GM23338 (cell line): ENCODE results near the gene PITX1. TPM values are rescaled to one million over a fixed set of nuclear protein-coding genes. Genes with fewer than 3 reads are reported as not detected.
A peak's percentile ranks its signal among the peaks of the same experiment; 100 is the strongest.

Source experiments
- ATAC-seq: fragments of 200-7000 bp; cut with Tn5 transposase; 3 replicates; pipeline ENCODE4 v1.9.1; 2020
- DNase-seq: peaks from one replicate; pipeline ENCODE4 v3.0.0-alpha.2; 2015; ENCODE audit warnings: low spot score
- H2AFZ ChIP-seq: fragments of 200-600 bp; sonication (generic); 2 replicates; pipeline ENCODE4 v1.8.0; 2016; ENCODE audit warnings: antibody characterized with exemption, mild to moderate bottlenecking, moderate library complexity
- H3F3A ChIP-seq: fragments of 200-600 bp; sonication (generic); replicated peaks from 2 replicates; pipeline ENCODE4 v1.8.0; 2017; ENCODE audit warnings: antibody characterized with exemption, mixed run types, low read depth
- H3K27ac ChIP-seq: fragments of 200-600 bp; sonication (generic); 2 replicates; pipeline ENCODE4 v1.6.1; 2016; ENCODE audit warnings: low read depth
- H3K27me3 ChIP-seq: fragments of 200-600 bp; sonication (generic); 2 replicates; pipeline ENCODE4 v1.8.0; 2016; ENCODE audit warnings: mild to moderate bottlenecking, mixed run types, moderate library complexity; ENCODE audit not compliant: insufficient read depth
- H3K36me3 ChIP-seq: fragments of 200-600 bp; sonication (generic); 2 replicates; pipeline ENCODE4 v1.8.0; 2016; ENCODE audit warnings: mild to moderate bottlenecking; ENCODE audit not compliant: insufficient read depth
- H3K4me1 ChIP-seq: fragments of 200-600 bp; sonication (generic); 2 replicates; pipeline ENCODE4 v1.8.0; 2016; ENCODE audit warnings: mild to moderate bottlenecking, moderate library complexity; ENCODE audit not compliant: insufficient read depth
- H3K4me2 ChIP-seq: fragments of 200-600 bp; sonication (generic); 2 replicates; pipeline ENCODE4 v1.7.1; 2017; ENCODE audit warnings: mixed run types
- H3K4me3 ChIP-seq: fragments of 200-600 bp; sonication (generic); 2 replicates; pipeline ENCODE4 v1.6.1; 2016; ENCODE audit warnings: mixed run types
- H3K79me2 ChIP-seq: fragments of 200-600 bp; sonication (generic); replicated peaks from 2 replicates; pipeline ENCODE4 v1.8.0; 2017; ENCODE audit warnings: mild to moderate bottlenecking; ENCODE audit not compliant: insufficient read depth
- H3K9me2 ChIP-seq: fragments of 200-600 bp; sonication (generic); 2 replicates; pipeline ENCODE4 v1.8.0; 2017; ENCODE audit not compliant: insufficient read depth
- H4K20me1 ChIP-seq: fragments of 200-600 bp; sonication (generic); replicated peaks from 2 replicates; pipeline ENCODE4 v1.8.0; 2017; ENCODE audit warnings: mild to moderate bottlenecking; ENCODE audit not compliant: insufficient read depth
- H3K27ac Mint-ChIP-seq: 2 replicates; pipeline ENCODE4 v1.8.0; 2020; ENCODE audit warnings: inconsistent platforms, mild to moderate bottlenecking, moderate library complexity, mixed read lengths
- H3K27me3 Mint-ChIP-seq: 3 replicates; pipeline ENCODE4 v1.8.0; 2022; ENCODE audit warnings: low read depth, mild to moderate bottlenecking, moderate library complexity, mixed read lengths, inconsistent platforms; ENCODE audit not compliant: insufficient read depth, poor library complexity
- H3K36me3 Mint-ChIP-seq: 3 replicates; pipeline ENCODE4 v1.8.0; 2021; ENCODE audit warnings: low read depth, mild to moderate bottlenecking, inconsistent platforms, moderate library complexity, mixed read lengths
- H3K4me1 Mint-ChIP-seq: 3 replicates; pipeline ENCODE4 v1.8.0; 2020; ENCODE audit warnings: mild to moderate bottlenecking, inconsistent platforms, mixed read lengths
- H3K4me3 Mint-ChIP-seq: 3 replicates; pipeline ENCODE4 v1.8.0; 2021; ENCODE audit warnings: moderate library complexity, mild to moderate bottlenecking, inconsistent platforms, mixed read lengths
- H3K9me3 Mint-ChIP-seq: 3 replicates; pipeline ENCODE4 v1.8.0; 2020; ENCODE audit warnings: moderate library complexity, mild to moderate bottlenecking, inconsistent platforms, mixed read lengths
- CREB1 ChIP-seq: fragments of 250-450 bp; sonication (Bioruptor Pico); IDR thresholded peaks from 2 replicates; pipeline ENCODE4 v1.5.0; 2020; ENCODE audit warnings: low read depth, mild to moderate bottlenecking, moderate library complexity
- ETS1 ChIP-seq: IDR thresholded peaks from 2 replicates; pipeline ENCODE4 v1.6.1; 2016; ENCODE audit warnings: antibody characterized with exemption
- EZH2 ChIP-seq: fragments of 200-600 bp; sonication (generic); IDR thresholded peaks from one replicate; pipeline ENCODE4 v1.8.0; 2017; ENCODE audit warnings: antibody characterized with exemption, mild to moderate bottlenecking, low read depth; ENCODE audit not compliant: unreplicated experiment
- NANOG ChIP-seq: IDR thresholded peaks from 2 replicates; pipeline ENCODE4 v1.6.1; 2016; ENCODE audit warnings: antibody characterized with exemption, borderline replicate concordance
- POLR2AphosphoS5 ChIP-seq: IDR thresholded peaks from 2 replicates; pipeline ENCODE4 v1.6.1; 2016; ENCODE audit warnings: antibody characterized with exemption, low read depth
- REST ChIP-seq: IDR thresholded peaks from one replicate; pipeline ENCODE4 v1.6.1; 2018; ENCODE audit warnings: antibody characterized with exemption; ENCODE audit not compliant: unreplicated experiment
- ZNF331 ChIP-seq: fragments of 250-450 bp; sonication (Bioruptor Pico); IDR thresholded peaks from 2 replicates; pipeline ENCODE4 v1.5.0; 2020; ENCODE audit warnings: low read depth, mild to moderate bottlenecking, moderate library complexity
- polyA plus RNA-seq: library from polyadenylated mRNA; unstranded; fragments of >200 nt; fragmentation: Nextera tagmentation; extraction: Ambion mirVana; gene quantifications from 2 replicates; pipeline ENCODE4 v1.2.1, GENCODE V29; 2016
- total RNA-seq: library from RNA; depleted of rRNA; stranded (reverse); fragments of >200 nt; shearing (Covaris generic); gene quantifications from 2 replicates; pipeline ENCODE4 v1.2.3, GENCODE V29; 2014
- TF ChIP-seq, protein P1 (sequence below): fragments of 250-450 bp; sonication (Bioruptor Pico); IDR thresholded peaks from 2 replicates; pipeline ENCODE4 v1.5.0; 2020; ENCODE audit warnings: mild to moderate bottlenecking, moderate library complexity
- TF ChIP-seq, protein P2 (sequence below), 2 experiments: fragments of 200-600 bp in 1 of 2; sonication (generic) in 1 of 2; conservative IDR thresholded peaks; 2 replicates each; pipeline versions ENCODE4 v1.5.1 to v1.6.1; 2016 to 2017; ENCODE audit warnings: antibody characterized with exemption in 2 of 2, low read depth in 2 of 2, mild to moderate bottlenecking in 2 of 2, moderate library complexity in 1 of 2

The PITX1 gene
- total and polyA plus RNA-seq, 2 experiments from 2014 or later, result not detected

DNA sequence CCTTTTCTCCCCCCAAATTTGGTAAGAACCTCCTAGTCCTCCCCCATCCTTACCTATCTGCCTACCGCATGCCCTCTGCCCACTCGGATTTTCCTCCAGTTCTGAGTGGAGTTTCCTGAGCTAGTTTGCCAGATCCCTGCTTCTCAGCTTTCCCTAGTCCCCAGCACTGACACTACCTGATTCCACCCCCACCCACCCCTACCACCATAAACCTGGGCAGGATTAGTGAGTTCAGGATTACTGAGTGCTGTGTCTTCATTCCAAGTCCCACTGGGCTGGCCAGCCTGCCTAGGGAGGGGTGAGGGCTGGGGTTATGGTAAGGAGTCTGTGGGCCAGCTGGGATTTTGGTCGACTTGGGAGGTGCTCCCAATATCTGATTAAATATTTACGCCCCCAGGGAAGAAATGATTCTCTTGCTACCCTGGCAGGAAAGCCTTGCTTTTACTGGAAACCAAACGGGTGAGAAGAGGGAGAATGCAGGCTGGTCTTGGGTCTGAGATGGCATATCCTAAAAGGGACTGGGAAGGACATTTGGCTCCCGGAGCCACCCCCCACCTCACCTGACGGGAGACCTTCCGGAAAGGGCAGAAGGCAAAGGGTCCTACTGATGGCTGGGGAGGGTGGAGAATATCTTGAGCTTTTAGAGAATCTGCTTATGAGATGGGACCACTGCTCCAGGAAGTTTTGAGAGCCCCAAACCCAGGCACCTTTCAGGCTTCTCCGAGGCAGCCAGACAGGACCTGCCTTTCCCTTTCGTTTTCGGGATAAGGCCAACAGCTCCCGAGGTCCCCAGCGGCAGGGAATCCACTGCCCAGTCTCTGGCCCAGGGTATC, 3.7 kb downstream of the PITX1 start:
- H3K4me3 Mint-ChIP-seq, result peak overlapping the region; percentile 66
- H3K36me3 ChIP-seq, result no peaks in the 10 kb centered on the region
- peaks cover 92% of the 10 kb centered on the region for H3K27me3 Mint-ChIP-seq
- peaks cover 36% of the 10 kb centered on the region for H3K4me1 Mint-ChIP-seq
- peaks cover 13% of the 10 kb centered on the region for H3F3A ChIP-seq
- H3K9me3 Mint-ChIP-seq, result peaks cover 7% of the 10 kb centered on the region; the same call in 2 of the 3 replicates
- peak; percentile 2 for ATAC-seq
- peaks cover 4% of the 10 kb centered on the region; the same call in 1 of the 3 replicates for H3K36me3 Mint-ChIP-seq
- TF ChIP-seq NANOG (no peak), EZH2 (peak; percentile 23), POLR2AphosphoS5 (no peak), ZNF331 (CRISPR knock-in tag) (no peak), REST (no peak), ETS1 (no peak), CREB1 (CRISPR knock-in tag) (no peak)
- TF ChIP-seq, protein P1, sequence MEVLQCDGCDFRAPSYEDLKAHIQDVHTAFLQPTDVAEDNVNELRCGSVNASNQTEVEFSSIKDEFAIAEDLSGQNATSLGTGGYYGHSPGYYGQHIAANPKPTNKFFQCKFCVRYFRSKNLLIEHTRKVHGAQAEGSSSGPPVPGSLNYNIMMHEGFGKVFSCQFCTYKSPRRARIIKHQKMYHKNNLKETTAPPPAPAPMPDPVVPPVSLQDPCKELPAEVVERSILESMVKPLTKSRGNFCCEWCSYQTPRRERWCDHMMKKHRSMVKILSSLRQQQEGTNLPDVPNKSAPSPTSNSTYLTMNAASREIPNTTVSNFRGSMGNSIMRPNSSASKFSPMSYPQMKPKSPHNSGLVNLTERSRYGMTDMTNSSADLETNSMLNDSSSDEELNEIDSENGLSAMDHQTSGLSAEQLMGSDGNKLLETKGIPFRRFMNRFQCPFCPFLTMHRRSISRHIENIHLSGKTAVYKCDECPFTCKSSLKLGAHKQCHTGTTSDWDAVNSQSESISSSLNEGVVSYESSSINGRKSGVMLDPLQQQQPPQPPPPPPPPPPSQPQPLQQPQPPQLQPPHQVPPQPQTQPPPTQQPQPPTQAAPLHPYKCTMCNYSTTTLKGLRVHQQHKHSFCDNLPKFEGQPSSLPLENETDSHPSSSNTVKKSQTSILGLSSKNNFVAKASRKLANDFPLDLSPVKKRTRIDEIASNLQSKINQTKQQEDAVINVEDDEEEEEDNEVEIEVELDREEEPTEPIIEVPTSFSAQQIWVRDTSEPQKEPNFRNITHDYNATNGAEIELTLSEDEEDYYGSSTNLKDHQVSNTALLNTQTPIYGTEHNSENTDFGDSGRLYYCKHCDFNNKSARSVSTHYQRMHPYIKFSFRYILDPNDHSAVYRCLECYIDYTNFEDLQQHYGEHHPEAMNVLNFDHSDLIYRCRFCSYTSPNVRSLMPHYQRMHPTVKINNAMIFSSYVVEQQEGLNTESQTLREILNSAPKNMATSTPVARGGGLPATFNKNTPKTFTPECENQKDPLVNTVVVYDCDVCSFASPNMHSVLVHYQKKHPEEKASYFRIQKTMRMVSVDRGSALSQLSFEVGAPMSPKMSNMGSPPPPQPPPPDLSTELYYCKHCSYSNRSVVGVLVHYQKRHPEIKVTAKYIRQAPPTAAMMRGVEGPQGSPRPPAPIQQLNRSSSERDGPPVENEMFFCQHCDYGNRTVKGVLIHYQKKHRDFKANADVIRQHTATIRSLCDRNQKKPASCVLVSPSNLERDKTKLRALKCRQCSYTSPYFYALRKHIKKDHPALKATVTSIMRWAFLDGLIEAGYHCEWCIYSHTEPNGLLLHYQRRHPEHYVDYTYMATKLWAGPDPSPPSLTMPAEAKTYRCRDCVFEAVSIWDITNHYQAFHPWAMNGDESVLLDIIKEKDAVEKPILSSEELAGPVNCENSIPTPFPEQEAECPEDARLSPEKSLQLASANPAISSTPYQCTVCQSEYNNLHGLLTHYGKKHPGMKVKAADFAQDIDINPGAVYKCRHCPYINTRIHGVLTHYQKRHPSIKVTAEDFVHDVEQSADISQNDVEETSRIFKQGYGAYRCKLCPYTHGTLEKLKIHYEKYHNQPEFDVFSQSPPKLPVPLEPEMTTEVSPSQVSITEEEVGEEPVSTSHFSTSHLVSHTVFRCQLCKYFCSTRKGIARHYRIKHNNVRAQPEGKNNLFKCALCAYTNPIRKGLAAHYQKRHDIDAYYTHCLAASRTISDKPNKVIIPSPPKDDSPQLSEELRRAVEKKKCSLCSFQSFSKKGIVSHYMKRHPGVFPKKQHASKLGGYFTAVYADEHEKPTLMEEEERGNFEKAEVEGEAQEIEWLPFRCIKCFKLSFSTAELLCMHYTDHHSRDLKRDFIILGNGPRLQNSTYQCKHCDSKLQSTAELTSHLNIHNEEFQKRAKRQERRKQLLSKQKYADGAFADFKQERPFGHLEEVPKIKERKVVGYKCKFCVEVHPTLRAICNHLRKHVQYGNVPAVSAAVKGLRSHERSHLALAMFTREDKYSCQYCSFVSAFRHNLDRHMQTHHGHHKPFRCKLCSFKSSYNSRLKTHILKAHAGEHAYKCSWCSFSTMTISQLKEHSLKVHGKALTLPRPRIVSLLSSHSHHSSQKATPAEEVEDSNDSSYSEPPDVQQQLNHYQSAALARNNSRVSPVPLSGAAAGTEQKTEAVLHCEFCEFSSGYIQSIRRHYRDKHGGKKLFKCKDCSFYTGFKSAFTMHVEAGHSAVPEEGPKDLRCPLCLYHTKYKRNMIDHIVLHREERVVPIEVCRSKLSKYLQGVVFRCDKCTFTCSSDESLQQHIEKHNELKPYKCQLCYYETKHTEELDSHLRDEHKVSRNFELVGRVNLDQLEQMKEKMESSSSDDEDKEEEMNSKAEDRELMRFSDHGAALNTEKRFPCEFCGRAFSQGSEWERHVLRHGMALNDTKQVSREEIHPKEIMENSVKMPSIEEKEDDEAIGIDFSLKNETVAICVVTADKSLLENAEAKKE, result no peak
- TF ChIP-seq, protein P2, sequence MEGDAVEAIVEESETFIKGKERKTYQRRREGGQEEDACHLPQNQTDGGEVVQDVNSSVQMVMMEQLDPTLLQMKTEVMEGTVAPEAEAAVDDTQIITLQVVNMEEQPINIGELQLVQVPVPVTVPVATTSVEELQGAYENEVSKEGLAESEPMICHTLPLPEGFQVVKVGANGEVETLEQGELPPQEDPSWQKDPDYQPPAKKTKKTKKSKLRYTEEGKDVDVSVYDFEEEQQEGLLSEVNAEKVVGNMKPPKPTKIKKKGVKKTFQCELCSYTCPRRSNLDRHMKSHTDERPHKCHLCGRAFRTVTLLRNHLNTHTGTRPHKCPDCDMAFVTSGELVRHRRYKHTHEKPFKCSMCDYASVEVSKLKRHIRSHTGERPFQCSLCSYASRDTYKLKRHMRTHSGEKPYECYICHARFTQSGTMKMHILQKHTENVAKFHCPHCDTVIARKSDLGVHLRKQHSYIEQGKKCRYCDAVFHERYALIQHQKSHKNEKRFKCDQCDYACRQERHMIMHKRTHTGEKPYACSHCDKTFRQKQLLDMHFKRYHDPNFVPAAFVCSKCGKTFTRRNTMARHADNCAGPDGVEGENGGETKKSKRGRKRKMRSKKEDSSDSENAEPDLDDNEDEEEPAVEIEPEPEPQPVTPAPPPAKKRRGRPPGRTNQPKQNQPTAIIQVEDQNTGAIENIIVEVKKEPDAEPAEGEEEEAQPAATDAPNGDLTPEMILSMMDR (conservative IDR thresholded peaks at IDR 0.05; ENCODE audit: low read depth in 2 of 2), result no peak
- no peaks in the 10 kb centered on the region for H3K9me2 ChIP-seq
- peaks cover 99% of the 10 kb centered on the region for H3K27me3 ChIP-seq
- H3K4me3 ChIP-seq, result peak overlapping the region; percentile 55
- H3K4me1 ChIP-seq, result peaks cover 44% of the 10 kb centered on the region; the same call in 1 of the 2 replicates
- H3K4me2 ChIP-seq, result peak overlapping the region; percentile 80
- no peaks in the 10 kb centered on the region for H3K79me2 ChIP-seq
- H4K20me1 ChIP-seq, result peaks cover 20% of the 10 kb centered on the region
- no peak overlapping the region for H3K27ac ChIP-seq
- DNase-seq, result peak; percentile 67
- H2AFZ ChIP-seq, result peak overlapping the region; percentile 14; the same call in 1 of the 2 replicates
- no peak overlapping the region for H3K27ac Mint-ChIP-seq
